Activated CD4-positive, alpha-beta T cell treated with anti-CD3 and anti-CD28 coated beads, Interleukin-2, amount 50 U/mL, for 24 hours (primary cell): Measurements from ENCODE around the gene RHOB.

Experiments
- DNase-seq, 2 donors: peaks; one replicate each; pipeline ENCODE4 v3.0.0-alpha.2; 2020; ENCODE audit warnings: low read depth in 1 of 2, low spot score in 1 of 2

Gene RHOB

GRCh38 chr2:20472569-20472968 lies 25.7 kb downstream of the RHOB start:
- DNase-seq = no peak

DNA sequence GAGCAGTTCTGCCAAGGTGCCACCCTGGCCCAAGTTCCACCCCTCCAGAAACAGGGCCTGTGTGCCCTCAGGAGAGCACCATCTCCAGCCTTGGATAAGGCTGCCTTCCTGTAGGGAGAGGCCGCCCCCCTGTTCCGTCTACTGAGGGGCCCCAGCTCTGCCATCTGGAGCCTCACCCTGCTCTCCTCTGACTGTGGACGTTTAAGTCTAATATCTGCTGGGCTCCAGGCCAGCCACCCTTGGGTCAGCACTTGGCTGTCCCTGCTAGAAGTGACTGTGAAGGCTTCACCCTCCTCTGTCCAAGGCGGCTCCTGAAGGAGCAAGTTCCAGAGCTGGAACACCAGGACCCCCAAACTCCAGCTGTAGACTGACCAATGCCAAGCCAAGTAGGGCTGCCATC lies 26.3 kb downstream of the RHOB start:
- no peak for DNase-seq

DNA sequence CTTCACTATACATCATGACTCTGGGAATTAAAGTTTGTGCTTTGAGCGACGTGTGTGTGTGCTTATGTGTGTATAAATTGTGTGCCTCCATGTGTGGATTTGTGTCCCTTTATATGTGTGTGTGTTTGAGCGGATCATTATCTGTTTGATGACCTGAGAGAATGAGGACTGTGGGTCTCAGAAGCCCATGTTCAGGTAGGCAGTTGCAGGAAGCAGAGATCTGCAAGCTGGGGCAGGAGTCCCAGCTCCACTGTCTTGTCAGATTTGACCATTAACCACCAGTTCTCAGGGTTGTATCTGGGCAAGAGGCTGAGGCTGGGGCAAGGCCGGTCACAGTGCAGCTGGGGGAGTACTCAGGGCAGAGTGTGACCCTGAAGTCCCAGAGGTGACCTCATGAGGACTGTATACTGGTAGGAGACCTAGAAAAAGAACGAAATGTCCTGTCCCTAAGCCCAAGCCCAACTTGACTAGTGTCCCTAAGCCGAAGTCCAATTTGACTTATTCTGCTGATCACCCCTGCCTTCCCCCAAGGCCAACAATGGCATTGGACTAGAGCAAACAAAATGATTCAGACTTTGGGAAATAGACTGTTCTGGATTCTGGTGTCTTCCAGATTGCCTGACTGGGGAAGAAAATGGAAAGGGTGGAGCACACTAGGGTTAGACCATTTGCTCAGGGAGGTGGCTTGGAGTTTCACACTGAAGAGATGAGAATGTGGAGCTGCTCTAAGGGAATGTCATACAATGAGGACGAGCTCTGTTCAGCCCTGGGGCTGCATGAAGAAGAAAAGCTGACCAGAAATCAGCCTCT lies 28.1 kb downstream of the RHOB start:
- DNase-seq = no peak

- no peak for DNase-seq
These were observed 28.7 kb downstream of the RHOB start for GRCh38 chr2:20475567-20475952.

- DNase-seq = no peak
These were observed 29.6 kb downstream of the RHOB start for GRCh38 chr2:20476481-20476880.

GRCh38 chr2:20476950-20477349 lies 30.1 kb downstream of the RHOB start:
- no peak for DNase-seq

DNA sequence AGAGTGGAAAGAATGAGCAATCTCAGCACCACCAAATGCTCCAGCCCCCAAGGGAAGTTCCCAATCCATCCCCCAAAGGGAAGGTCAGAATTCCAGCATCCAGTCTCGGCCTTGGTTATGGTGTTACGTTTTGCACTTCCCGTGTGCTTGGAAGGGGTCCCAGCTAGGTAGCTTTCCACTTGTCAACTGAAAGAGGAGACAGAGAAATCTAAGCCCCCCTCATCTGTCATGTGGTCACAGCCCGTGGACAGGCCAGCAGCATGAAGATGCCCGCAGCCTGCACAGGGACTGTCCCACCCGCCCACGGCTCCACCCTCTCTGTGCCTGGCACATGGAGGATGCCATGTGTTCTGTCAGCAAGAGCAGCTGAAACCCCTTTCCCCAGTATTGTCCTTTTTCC lies 32.1 kb downstream of the RHOB start:
- no peak for DNase-seq

GRCh38 chr2:20479835-20480234 lies 33.0 kb downstream of the RHOB start:
- DNase-seq = no peak

GRCh38 chr2:20480913-20481312 lies 34.0 kb downstream of the RHOB start:
- no peak for DNase-seq

DNA sequence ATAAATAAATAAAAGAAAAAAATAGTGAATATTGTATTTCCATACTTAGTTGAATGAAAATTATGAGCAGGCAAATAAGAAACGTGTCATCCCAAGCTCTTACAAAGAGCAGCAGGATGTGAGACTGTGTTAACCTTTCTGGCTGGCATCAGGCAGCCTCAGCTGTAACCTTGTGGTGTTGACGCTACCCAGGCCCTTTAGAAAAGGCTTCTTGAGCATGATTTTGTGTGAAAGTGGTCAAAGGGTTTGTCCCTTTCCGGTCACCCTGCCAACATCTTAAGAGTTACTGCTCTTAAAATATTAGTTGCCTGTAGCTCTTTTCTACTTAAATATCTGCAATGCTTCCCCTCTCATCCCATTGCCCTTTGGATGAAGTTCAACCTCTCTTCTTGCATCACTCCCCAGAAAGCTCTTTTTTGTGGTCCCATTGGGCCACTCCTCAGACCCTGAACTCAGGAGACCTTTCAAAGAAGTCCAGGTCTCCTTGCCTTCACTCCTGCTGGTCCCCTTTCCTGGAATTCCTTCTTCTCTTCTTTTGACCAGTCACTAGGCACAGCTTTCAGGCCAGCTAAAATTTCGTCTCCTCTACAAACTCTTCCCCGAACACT lies 35.0 kb downstream of the RHOB start:
- DNase-seq = no peak

DNA sequence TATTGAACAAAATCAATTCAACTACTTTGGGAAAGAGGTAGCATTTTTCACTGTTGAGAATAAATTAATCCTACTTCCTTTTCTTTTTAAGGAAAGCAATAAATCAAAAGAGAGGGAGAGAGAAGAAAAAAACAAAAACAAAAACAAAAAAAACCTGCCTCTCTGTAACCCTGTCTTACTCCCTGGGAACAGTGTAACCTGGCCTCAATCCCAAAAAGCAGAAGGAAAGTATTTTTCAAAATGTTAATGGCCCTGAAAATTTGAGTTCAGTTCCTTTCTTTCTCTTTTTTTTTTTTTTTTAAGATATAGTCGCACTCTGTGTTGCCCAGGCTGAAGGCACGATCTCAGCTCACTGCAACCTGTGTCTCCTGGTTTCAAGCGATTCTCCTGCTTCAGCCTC lies 35.9 kb downstream of the RHOB start:
- DNase-seq = no peak

GRCh38 chr2:20483194-20483895 lies 36.5 kb downstream of the RHOB start:
- no peak for DNase-seq

DNA sequence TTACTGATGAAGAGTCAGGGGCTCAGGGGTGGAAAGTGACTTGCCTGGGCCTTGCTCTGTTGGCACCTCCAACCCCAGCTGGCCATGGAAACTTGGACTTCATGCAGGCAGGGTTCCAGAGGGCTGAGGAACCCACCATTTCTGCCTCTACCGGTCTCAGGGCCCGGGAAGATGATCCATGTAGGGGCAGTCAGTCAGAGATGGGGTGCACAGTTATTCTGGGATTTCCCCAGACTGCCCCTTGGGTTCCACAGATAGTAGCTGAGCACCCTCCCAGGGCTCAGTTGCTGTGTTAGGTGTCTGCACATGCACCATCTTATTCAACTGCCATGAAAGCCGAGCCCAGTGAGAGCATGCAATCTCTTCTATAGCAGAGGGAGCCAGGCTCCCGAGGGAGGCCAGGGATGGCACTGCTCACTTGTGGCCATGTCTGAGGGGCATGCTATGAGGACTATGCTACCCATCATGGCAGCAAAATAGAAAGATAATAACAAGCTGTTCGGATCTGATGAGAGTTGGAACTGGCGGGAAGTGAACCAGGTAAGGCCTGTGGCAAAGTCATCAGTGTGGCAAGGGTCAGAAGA lies 37.3 kb downstream of the RHOB start:
- DNase-seq = no peak

GRCh38 chr2:20484810-20485611 lies 38.1 kb downstream of the RHOB start:
- DNase-seq = no peak

- no peak for DNase-seq
These were observed 38.9 kb downstream of the RHOB start for GRCh38 chr2:20485612-20486388.

GRCh38 chr2:20486571-20486970 lies 39.7 kb downstream of the RHOB start:
- no peak for DNase-seq

GRCh38 chr2:20487030-20487391 lies 40.1 kb downstream of the RHOB start:
- no peak for DNase-seq

DNA sequence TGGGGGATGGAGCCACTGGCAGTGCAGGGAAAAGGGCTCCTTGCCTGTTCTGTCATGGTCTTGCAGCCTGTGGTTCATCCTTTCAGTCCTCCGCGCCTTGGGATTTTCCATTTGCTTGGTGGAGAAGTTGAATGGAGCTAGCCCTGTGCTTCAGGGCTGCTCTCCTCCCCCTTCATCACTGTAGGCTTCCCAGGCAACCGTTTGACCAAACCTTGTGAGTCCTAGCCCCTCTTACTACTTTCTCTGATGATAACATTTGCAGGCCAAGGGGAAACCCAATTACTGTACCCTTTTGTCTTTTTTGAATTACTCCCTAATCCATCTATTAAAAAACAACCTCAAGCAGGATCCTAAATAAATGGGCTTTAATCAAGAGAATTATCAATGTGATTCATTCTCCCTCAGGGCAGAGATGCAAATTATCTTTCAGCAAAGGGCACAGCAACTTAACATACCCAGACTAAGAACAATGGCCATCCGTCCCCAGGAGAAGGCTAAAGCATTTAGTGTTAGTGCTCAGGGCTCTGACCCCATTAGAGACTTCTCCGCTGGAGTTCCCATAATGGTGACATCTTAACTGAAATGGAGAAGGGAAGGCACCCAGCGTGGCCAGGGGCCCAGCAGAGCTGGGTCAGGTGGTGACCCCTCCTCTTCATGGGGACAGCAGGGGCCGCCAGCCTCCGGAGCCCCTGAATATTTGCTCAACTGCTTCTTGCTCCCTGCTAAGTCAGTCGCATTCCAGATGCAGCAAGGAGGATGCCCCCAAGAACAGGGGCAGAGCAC lies 40.7 kb downstream of the RHOB start:
- DNase-seq = no peak

DNA sequence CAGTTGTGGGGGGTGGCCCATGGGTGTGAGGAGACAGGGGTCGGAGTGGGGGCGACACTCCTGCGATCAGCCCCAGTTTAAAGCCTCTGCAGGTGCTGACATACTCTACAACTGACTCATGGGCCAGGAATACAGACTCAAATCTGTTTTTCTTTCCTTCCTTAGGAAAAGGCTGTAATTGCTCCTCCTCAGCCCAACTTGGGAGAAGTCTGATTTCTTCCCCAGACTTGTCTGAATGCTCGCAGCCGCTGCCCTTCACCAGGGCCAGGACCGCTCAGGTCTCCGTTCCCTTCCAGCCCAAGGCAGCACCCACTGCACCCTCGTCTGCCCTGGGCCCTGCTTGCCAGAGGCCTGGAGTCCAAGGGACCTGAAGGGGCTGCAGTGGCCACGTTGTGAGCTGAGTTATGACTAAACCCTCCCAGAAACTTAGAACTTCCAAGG lies 41.3 kb downstream of the RHOB start:
- DNase-seq = no peak

- DNase-seq = no peak
These were observed 41.9 kb downstream of the RHOB start for GRCh38 chr2:20488782-20489181.
